Thoracic aorta (tissue), 2 donors: Measurements from ENCODE around the gene PAK4. TPM values are rescaled to one million over a fixed set of nuclear protein-coding genes. Genes with fewer than 3 reads are reported as not detected.

Experiments
- ATAC-seq: fragments of 150-250 bp; one replicate; pipeline ENCODE4 v1.8.0; 2017; ENCODE audit warnings: low read depth; ENCODE audit not compliant: insufficient number of reproducible peaks, low FRiP score
- DNase-seq: peaks from one replicate; pipeline ENCODE4 v3.0.0-alpha.2; 2020; ENCODE audit warnings: low spot score
- H3K27ac ChIP-seq, 2 donors: fragments of 200-600 bp; sonication (generic); 1 replicate in 1 of 2; 2 replicates in 1 of 2; pipeline ENCODE4 v1.5.1; 2016; ENCODE audit warnings: mild to moderate bottlenecking in 2 of 2, moderate library complexity in 2 of 2
- H3K27me3 ChIP-seq: fragments of 200-600 bp; sonication (generic); replicated peaks from 2 replicates; pipeline ENCODE4 v1.6.0; 2016; ENCODE audit warnings: mild to moderate bottlenecking; ENCODE audit not compliant: insufficient read depth
- H3K36me3 ChIP-seq: fragments of 200-600 bp; sonication (generic); one replicate; pipeline ENCODE4 v1.5.1; 2016
- H3K4me1 ChIP-seq, 2 donors: fragments of 200-600 bp; sonication (generic); 1 replicate in 1 of 2; 2 replicates in 1 of 2; pipeline versions ENCODE4 v1.5.1 to v1.6.0; 2016; ENCODE audit warnings: low read depth in 2 of 2, mild to moderate bottlenecking in 1 of 2; ENCODE audit not compliant: control insufficient read depth in 1 of 2
- H3K4me3 ChIP-seq: fragments of 200-600 bp; sonication (generic); 2 replicates; pipeline ENCODE4 v1.5.1; 2016; ENCODE audit warnings: mild to moderate bottlenecking
- H3K9me3 ChIP-seq: fragments of 200-600 bp; sonication (generic); 2 replicates; pipeline ENCODE4 v1.5.1; 2016
- CTCF ChIP-seq: fragments of 200-600 bp; sonication (generic); IDR thresholded peaks from one replicate; pipeline ENCODE4 v1.5.1; 2019; ENCODE audit warnings: antibody characterized with exemption
- total RNA-seq, 2 donors: library from RNA; depleted of rRNA; stranded (reverse); fragments of >200 nt; gene quantifications; one replicate each; pipeline versions ENCODE4 v1.1.0 to v1.2.3, GENCODE V29; 2016

Gene PAK4
- total RNA-seq, 2 donors from 2014 or later: 7.4 to 8.7 TPM

- TF ChIP-seq CTCF: no peak
- DNase-seq (no peak), ATAC-seq (no peak)
- H3K4me3 ChIP-seq: no peak overlapping the region
- peaks cover 0 to 18% of the 10 kb centered on the region in 2 donors for H3K4me1 ChIP-seq
- H3K27me3 ChIP-seq: no peaks in the 10 kb centered on the region
- H3K27ac ChIP-seq: no peak overlapping the region
- no peaks in the 10 kb centered on the region for H3K36me3 ChIP-seq
- H3K9me3 ChIP-seq: no peaks in the 10 kb centered on the region
Measured at GRCh38 chr19:39138221-39139211, 12.9 kb downstream of the PAK4 start.

DNA sequence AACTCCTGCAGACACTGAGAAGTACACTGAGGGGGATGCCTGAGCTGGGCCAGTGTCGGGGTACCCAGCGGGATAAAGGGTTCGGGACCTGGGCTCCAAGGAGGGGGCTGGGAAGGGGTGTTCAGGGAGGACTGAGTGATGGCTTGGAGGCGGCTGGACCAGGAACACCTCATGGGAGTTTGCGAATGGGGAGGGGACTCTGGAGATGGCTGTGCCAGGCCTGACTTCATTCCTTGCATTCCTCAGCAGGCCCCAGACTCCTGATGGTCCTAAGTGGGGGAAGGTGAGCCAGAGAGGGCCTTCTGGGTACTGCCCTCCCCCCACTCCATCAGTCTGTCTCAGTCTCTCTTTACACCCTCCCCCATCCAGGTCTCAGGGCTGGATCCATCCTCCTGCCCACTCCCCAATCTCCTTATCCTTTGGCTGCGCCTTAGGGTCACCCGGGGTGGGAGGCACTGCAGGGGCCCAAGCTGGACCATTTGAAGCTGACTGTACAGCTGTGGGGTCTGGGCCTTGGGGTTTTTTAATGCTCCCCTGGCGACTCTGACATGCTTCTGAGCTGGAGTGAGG is 13.8 kb downstream of the PAK4 start:
- Histone ChIP-seq H3K4me1 (peaks cover 3 to 24% of the 10 kb centered on the region in 2 donors), H3K27me3 (no peaks in the 10 kb centered on the region)
- no peak for ATAC-seq

DNA sequence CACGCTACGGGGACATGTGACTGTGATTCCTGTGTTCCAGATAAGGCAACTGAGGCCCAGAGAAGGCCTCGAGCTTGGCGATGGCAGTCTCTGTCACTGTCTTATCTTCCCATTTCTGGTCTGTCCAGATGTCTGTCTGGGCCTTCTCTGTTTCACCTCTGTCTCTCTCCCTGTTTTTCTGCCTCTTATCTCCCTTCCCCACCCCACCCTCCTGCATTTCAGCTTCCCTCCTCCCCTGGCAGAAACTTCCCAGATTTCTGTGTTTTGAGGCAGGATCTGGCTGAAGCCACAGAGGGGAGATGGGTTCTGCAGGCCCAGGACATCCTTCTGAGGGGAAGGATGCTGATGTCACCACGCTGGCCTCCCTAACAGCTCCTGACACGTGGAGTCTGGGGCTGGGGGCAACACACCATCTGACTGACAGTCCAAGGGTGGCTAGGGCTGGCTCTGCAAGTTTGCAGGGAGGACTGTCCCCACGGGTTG is 14.4 kb downstream of the PAK4 start:
- no peak overlapping the region for H3K4me3 ChIP-seq
- no peak overlapping the region for H3K27ac ChIP-seq
- ATAC-seq: no peak
- H3K36me3 ChIP-seq: no peaks in the 10 kb centered on the region
- peaks cover 9 to 30% of the 10 kb centered on the region in 2 donors for H3K4me1 ChIP-seq
- TF ChIP-seq CTCF: no peak
- no peak for DNase-seq
- H3K9me3 ChIP-seq: no peaks in the 10 kb centered on the region
- H3K27me3 ChIP-seq: no peaks in the 10 kb centered on the region

More for the DNA sequence above, 13.8 kb downstream of the PAK4 start:
- H3K9me3 ChIP-seq: no peaks in the 10 kb centered on the region
- H3K27ac ChIP-seq: no peak overlapping the region
- TF ChIP-seq CTCF: no peak
- no peaks in the 10 kb centered on the region for H3K36me3 ChIP-seq
- no peak overlapping the region for H3K4me3 ChIP-seq
- no peak for DNase-seq

- Histone ChIP-seq H3K36me3 (no peaks in the 10 kb centered on the region), H3K27ac (no peak overlapping the region), H3K27me3 (no peaks in the 10 kb centered on the region), H3K4me3 (no peak overlapping the region), H3K4me1 (peaks cover 14 to 36% of the 10 kb centered on the region in 2 donors), H3K9me3 (no peaks in the 10 kb centered on the region)
- TF ChIP-seq CTCF: no peak
- ATAC-seq (no peak), DNase-seq (no peak)
Measured at GRCh38 chr19:39140594-39140993, 15.0 kb downstream of the PAK4 start.

GRCh38 chr19:39141929-39142328 is 16.3 kb downstream of the PAK4 start:
- no peak for TF ChIP-seq CTCF
- Histone ChIP-seq H3K9me3 (no peaks in the 10 kb centered on the region), H3K4me3 (no peak overlapping the region), H3K27me3 (no peaks in the 10 kb centered on the region), H3K4me1 (peaks cover 14 to 46% of the 10 kb centered on the region in 2 donors), H3K27ac (no peak overlapping the region), H3K36me3 (no peaks in the 10 kb centered on the region)
- no peak for DNase-seq
- no peak for ATAC-seq
